GM19238 (cell line): Measurements from ENCODE around the gene FAM81A.
"Not testable (repeated sequence)": the region's sequence is repeated elsewhere in the genome, so short reads cannot be mapped to it uniquely, and the experiment has no call there.

Experiments used
- DNase-seq: peaks from one replicate; pipeline ENCODE4 v3.0.0; 2011; ENCODE audit warnings: low spot score; ENCODE audit not compliant: insufficient read length

FAM81A gene

DNA sequence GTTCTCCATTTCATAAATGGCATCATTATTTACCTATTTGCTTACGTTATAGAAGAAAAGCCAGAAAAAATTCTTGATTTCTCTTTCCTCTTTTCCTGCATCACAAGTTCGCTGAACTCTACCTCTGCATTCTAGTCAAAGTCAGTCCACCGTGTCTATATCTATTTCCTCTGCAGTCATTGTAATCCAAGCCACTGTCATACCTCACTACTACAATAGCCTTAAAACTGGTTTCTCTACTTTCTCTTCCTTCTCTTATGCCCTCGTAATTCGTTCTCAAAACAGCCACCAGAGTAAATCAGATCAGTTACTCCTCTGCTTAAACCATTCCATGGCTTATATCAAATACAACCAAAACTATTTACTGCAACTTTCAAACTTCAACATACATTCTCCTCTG is 13.4 kb upstream of the FAM81A start:
- DNase-seq = no peak

DNA sequence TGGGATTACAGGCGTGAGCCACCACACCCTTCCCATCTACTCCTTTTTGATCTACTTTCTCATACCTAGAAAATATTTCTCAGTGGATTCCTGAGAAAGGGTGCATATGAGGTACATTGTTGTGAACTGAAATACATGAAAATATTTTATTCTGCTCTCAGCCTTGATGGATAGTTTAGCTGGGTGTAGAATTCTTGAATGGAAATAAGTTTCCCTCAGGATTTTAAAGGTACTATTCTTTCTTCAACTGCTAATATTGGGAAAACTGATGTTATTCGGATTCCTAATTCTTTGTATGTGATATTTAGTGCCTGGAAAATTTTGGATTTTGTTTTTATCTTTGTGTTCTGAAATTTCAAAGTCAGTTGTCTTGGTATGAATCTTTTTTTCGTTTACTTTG is 9.1 kb upstream of the FAM81A start:
- DNase-seq = not testable (repeated sequence)

DNA sequence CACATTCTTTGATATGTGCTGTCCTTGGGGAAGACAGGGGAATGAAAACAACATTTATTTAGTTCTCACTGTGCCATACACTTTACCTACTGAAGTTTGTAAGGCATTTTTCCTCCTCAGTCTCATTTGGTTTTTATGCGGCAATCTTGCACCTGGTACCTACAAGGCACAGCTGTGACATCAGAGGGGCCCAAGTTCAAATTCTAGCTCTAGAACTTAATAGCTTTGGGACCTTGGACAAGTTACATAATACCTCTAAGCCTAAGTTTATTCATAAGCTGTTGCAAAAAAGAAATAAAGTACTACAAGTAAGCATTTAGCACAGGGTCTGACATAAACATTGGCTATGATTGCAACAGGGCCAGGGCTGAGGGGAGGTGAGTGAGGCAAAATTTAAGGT is 5.6 kb upstream of the FAM81A start:
- no peak for DNase-seq

DNA sequence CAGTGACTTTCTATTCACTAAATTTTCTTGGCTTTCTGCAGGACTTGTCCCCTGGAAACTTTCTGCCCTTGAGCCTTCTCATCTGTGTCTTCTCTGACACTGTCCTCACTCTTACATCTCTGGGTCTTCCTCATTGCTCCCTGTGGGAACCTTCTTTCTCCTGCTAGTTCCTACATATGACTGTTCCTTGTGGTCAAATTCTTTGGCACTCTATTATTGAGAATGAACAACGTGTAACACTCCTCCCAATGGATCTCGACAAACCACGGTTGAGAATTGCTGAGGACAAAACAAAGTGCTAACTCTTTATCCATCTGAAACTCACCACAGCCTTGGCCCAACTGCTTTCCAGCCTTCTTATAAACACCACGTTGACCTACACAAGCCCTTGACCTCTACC is 3.5 kb upstream of the FAM81A start:
- no peak for DNase-seq

DNA sequence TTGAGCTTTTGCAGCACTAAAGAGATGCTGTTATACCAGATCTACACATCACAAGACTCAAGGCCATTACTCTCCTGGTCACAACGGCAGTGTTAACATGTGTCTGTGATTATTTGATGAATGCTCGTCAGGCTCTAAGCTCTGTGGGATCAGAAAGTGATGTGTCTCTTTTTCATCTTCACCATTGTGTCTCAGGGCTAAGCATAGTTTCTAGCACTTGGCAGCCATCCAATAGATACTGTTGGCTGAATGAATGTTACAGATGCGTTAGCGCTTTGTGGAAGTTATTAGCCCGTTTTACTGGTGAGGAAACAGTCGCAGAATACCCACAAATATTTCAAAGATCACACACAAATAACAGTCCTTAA is 1.2 kb upstream of the FAM81A start:
- no peak for DNase-seq

DNA sequence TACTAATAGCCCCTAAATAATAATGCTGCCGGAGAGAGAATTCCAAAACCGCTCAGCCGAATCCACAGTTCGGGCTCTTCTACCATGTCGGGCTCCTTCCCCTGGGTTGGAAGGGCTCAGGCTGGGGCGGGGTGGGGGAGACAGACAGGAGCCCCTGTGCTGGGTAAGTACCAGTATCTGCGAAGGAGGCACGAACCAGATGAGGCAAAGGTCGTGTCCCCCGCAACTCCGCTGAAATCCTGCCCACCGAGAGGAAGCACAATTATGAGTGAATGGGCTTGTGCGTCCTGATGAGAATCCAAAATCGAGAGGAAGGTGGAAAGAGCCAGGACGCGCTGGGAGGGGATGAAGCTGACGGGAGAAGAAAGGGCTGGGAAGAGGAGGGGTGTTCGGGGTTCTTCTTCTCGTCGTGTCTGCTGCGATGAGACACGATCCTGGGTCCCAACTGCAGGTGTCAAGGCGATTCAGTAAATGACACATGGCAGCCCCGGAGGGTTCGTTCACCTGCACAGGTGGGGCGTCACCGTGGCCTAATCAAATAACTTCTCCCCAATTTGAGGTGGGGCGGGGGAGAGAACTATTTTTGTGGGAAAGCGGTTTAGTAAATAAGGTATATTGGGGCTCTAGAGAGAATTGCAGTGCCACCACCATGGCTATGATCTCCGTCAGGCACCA is 707 bp upstream of the FAM81A start:
- no peak for DNase-seq

DNA sequence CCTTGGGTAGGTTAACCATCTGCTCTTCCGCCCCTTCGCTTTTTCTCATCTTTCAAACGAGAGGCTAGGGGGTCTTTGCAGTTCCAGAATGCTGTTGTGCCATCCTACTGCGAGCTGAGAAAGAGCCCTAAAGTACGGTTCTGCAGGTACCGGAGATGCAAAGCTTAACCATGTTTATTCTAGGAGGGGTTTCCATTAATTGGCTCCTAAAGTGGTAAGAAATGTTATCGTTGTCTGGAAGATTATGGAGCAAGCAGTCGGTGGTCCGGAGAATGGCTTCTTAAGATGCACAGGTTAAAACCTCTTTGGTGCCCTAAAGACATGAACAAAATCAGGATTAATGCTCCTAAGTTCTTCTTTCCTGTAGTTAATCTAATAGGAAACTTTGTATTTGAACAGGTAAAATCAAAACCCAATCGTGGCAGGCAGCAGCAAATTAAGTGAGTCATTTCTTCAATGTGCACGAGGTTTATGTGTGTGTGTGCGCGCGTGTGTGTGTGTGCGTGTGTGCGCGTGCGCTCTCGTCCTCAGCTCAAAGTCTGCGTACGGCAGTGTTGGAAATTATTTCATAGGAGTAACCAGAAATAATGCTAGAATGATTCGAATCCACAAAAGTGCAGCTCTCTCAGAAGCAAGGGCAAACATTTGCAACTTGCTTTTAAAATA is 772 bp downstream of the FAM81A start:
- no peak for DNase-seq

DNA sequence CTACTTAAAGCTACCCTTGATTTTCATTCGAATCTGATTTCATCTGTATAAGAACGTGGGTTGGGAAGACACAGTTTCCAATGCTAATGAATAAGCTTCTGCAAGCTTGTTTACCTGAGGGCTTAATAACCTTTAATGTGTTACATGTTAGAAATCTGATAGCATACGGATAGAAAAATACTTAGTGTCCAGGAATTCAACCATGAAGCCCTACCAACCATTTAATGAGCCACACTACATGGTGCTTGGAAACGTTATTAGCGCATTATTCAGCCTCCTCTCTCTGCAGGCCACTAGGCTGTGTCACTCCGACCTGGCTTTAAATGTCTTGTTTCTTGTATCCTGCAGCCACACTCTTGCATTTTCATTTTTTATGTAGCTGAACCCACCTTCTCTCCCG is 1.6 kb downstream of the FAM81A start:
- DNase-seq = no peak

DNA sequence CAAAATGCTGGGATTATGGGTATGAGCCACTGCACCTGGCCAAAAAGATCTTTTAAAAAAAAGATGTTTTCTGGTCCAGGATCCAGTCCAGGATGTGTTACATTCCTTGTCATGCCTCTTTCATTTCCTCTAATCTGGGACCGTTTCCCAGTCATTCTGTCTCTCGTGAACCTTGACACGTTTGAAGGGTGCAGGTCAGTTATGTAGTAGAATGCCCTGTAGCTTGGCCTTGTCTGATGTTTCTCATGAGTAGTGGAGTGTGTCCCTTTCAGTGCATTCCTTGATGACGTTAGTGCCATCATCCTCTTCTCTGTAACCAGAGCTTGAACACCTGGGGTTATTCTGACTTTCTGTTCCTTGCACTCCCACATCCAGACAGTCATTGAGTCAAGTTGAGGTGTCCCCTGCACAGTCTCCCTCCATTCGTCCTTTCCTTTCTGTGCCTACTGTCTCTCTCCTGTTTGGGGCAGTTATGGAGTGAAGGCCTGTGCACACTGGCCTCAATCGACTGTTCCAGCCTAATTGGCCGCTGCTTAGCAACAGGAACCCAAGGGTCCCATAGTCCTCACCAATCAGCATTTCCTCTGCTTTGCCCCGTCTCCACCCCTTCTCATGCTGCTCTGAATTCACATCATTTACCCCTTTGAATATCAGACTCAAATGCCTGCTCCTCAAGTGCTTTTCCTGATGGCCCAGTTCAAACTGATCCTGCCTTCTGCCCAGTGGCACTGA is 5.5 kb downstream of the FAM81A start:
- no peak for DNase-seq

DNA sequence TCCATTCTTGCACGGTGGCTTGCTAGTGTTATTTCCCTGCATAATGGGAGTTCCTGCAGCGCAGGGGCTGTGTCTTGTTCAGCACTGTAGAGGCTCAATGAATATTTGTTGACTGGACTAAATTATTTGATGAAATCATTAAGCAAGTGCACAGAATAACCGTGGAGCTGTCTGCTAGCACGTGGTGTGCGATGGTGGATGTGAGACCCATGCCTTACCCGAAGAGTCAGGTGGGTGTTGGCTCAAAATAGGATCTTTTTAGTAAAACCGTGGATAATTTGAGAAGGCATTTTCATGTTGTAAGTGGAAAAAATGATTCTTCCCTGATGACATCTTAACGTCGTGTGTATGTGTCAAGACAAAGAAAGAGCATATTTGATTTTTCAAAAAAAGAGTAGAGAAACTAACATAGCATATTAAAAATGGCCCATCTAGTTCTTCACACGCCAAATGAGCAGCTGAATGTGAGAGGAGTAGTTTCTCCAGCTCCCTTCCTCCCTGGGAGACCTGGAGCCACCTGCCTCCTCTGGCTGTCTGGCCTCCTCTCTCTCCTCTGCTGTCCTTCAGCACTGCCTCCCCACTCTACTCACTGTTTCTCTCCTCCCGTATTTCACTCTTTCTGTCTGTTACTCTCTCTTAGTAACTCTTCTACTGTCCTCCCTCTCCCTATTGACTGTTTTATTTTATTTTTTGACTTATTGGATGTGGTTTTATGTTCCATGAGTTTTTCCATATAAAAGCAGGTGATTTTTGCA is 6.3 kb downstream of the FAM81A start:
- no peak for DNase-seq

DNA sequence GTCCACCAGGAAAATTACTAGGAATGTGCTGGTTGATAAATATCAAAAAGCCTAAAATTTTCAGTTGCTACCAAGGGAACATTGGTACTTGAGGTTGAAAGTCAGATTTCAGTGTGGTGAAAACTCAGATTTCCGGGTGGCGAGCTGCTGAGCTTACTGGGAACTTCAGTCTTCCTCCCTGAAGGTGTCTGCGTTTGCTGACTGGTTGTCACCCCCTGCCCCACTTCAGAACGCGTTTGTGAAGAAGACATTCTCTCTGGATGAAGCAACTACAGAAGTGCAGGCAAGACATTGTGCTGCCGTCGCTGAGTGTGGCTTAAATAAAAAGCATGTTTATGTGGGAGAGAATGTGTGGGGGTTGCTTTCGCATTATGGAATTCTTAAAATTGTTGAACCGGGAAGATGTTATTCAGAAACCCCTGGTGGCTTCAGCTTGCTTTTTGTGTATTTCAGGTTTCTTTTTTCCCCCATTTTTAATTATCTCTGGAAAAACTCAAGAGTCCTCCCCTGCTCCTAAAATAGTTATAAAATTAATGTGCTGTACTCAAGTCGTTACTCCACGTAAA is 7.1 kb downstream of the FAM81A start:
- DNase-seq = no peak

DNA sequence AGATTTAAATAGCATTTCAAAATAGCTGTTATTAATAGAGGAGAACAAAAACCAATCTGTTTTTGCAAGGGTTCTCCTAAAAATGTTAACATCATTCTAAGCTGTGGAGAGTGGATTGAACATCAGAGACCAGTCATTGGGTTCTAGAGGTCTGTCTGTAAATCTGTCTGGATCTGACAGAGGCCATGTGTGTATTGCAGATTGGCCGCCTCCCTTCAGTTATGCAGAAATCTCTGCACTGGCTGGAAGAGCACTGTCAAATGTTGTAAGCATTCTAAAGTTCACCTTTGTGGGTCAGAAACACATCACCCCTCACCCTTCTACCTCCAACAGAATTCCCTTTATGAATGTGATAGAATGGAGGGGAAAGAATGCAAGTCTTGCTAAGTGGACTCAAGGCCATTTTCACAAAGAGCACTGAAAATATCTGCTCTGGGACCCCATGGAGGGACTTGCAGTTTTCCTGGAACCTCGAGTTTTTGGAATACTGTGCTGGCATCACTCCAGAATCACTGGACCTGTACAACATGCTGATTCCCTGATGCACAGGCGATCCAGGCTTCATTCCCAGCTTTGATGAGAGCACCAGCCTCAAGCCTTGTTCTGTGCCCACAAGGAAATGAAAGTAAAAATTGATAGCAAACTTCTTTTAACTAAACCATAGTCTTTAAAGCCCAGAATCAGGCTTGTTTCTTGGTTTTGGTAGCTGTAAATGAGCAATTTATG is 8.4 kb downstream of the FAM81A start:
- no peak for DNase-seq

DNA sequence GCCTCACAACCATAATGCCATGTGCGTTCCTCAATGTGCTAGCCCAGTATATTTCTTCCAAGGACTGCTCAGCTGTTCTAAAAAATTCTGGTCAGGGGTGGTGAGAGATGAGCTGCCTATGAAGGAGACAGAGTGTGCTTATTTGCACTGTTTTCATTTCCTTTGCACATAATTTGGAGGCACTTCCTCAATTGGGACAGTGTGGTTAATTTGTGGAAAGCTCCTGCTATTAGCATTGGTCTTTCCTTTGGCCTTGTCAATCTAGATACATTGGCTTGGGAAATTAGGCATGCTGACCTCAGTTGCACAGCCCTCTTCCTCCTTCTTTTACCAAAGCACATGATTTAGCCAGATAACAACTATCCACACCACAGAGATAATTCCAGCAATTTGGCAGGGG is 9.4 kb downstream of the FAM81A start:
- no peak for DNase-seq

DNA sequence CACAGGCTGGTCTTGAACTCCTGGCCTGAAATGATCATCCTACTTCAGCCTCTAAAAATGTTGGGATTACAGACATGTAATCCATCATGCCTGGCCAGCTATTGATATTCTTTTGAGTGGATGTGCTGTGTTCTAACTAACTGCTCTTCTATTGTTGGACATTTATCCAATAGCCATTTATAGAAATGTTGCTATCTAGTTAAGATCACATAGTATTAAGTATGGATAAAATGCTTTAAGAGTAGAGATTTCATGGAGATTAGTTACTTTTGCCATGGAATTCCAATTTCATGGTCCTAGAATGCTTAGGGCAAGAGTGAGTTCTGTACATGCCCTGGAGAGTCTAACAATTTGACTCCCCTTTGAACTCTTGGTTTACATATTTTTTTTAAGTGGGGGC is 10.9 kb downstream of the FAM81A start:
- no peak for DNase-seq

DNA sequence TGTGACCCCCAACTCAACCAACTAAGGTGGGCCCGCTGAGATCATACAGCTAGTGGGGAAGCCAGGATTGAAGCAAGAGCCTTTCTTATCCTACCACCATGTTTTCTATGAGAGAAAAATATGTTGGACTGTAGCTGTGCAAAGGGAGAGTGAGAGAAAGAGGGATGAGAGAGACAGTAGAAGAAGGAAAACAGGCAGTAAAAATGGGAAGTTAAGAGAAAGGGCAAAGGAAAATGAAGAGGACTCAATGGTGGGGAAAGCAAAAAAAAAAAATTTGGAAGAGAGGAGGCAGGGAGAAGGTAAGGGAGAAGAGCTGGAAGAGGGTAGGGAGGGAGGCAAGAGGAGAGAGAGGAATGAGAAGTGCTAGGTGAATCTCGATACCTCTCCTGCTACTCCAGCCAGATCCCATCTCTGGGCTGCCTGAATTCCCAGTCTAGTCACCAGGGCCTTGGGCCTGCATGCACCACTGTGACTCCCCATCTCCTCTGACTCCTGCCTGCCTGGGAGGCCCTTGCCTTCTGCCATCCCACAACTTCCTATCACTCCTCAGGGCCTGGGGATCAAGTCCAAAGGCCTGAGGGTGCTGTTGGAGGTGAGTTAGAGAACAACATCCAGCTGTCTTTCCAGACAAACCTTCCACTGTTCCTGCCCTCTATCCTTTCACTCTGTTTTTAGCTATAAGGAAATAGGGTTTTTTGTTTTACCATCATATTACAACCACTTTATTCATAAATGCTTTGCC is 15.7 kb downstream of the FAM81A start:
- DNase-seq = no peak

DNA sequence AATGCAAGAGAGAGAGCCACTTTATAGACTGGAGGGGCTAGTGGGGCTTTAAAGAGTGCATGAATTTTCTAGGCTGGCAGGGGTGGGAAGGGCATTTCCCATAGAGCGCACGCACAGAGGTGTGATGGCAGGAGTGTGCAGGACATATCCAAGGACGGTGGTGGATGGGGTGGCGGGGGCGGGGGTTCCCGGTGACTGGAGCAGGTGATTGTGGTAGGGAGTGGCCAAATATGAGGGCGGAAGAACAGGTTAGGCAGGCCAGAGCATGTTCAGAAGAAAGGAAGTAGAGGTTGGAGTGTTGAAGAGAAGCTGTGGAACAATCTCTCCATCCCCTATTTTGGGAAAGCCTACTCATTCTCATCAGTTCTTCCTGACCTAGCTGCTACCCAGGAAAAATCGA is 18.1 kb downstream of the FAM81A start:
- DNase-seq = no peak

DNA sequence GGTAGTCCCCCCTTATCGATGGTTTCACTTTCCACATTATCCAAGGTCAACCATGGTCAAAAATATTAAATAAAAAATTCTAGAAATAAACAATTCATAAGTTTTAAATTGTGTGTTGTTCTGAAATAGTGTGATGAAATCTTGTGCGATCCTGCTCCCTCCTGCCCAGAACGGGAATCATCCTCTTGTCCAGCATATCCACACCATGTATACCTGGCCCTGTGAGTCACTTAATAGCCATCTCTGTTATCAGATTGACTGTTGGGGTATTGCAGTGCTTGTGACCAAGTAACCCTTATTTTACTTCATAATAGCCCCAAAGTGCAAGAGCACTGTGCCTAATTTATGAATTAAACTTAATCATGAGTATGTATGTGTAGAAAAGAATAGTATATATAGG is 19.1 kb downstream of the FAM81A start:
- no peak for DNase-seq

DNA sequence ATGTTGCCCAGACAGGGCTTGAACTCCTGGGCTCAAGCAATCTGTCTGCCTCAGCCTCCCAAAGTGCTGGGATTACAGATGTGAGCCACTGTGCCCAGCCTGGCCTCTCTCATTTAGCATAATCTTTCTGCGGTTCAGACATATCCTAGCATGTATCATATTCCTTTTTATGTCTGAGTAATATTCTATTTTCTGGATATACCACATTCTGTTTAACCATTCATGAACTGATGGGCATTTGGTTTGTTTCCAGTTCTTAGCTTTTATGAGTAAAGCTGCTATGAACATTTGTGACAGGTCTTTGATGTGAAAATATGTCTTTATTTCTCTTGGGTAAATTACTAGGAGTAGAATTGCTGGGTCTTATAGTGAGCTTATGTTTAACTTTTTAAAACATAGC is 23.5 kb downstream of the FAM81A start:
- no peak for DNase-seq

DNA sequence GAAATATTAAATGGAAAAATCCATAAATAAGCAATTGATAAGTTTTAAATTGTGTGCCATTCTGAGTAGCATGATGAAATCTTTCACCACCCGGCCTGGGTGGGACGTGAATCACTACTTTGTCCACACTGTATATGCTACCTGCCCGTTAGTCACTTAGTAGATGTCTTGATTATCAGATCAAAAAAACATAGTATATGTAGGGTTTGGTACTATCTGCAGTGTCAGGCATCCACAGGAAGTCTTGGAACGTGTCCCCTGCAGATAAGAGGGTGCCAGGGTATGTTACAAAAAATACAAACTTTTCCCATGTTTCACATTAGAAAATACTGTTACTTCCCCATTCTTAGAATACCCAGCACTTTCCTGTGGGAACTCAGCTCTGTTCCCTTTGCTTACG is 35.2 kb downstream of the FAM81A start:
- no peak for DNase-seq

DNA sequence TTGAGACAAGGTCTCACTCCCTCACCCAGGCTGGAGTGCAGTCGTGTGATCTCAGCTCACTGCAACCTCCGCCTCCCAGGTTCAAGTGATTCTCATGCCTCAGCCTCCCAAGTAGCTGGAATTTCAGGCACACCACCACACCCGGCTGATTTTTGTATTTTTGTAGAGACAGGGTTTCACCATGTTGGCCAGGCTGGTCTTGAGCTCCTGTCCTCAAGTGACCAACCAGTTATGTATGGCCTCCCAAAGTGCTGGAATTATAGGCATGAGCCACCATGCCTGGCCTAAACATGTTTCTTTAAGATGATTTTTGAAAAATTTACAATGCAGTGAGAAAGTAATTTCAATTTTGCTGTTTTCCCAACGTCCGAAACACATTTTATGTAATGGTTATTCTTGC is 37.2 kb downstream of the FAM81A start:
- not testable (repeated sequence) for DNase-seq
